ENCODE measurements around the gene OR8B8.

GRCh38 chr11:124398924-124399323 is 46.6 kb downstream of the OR8B8 start, which contains the start of gene OR8B3:
- TF ChIP-seq HDGF (IDR thresholded peaks at IDR 0.05) (no peak), RFX5 (IDR thresholded peaks at IDR 0.05; ENCODE audit: low read depth, low read length) (no peak), POLR2A (IDR thresholded peaks at IDR 0.05; ENCODE audit: low read depth, low read length) (no peak), CTCF (IDR thresholded peaks at IDR 0.05 in 2 of 3, conservative IDR thresholded peaks at IDR 0.05 in 1 of 3; ENCODE audit: control insufficient read depth in 2 of 3, extremely low read depth in 1 of 3, insufficient read depth in 1 of 3, low read depth in 3 of 3, low read length in 3 of 3) (no peak), MXI1 (IDR thresholded peaks at IDR 0.05; ENCODE audit: low read depth, low read length) (no peak), EZH2 (IDR thresholded peaks at IDR 0.05; ENCODE audit: borderline replicate concordance, control insufficient read depth, low read depth, low read length) (no peak), ZZZ3 (IDR thresholded peaks at IDR 0.05; ENCODE audit: control insufficient read depth, insufficient read length, low read depth) (no peak), SREBF1 (IDR thresholded peaks at IDR 0.05; ENCODE audit: low read length) (no peak), USF1 (IDR thresholded peaks at IDR 0.05; ENCODE audit: borderline replicate concordance, extremely low read length, insufficient read depth, low read depth, low read length) (no peak), REST (IDR thresholded peaks at IDR 0.05; ENCODE audit: low read depth, low read length) (no peak), EGR1 (IDR thresholded peaks at IDR 0.05; ENCODE audit: borderline replicate concordance in 1 of 2, low read depth in 2 of 2, low read length in 2 of 2) (no peak)
